Lung (tissue), 12 donors: ENCODE data around the gene THRAP3. TPM values are rescaled to one million over a fixed set of nuclear protein-coding genes. Genes with fewer than 3 reads are reported as not detected.

ENCODE experiments used
- ATAC-seq: fragments of 200-7000 bp; cut with Tn5 transposase; one replicate; pipeline ENCODE4 v1.9.1; 2020; ENCODE audit warnings: moderate number of reproducible peaks; ENCODE audit not compliant: insufficient read depth, low FRiP score
- DNase-seq, 3 donors: peaks; one replicate each; pipeline ENCODE4 v3.0.0-alpha.2; 2013 to 2017
- H3K27ac ChIP-seq, 2 donors: one replicate each; pipeline ENCODE4 v1.5.1; 2013; ENCODE audit warnings: mild to moderate bottlenecking in 2 of 2, moderate library complexity in 2 of 2, control low read depth in 1 of 2, inconsistent platforms in 1 of 2, low read depth in 1 of 2, low read length in 1 of 2
- H3K27me3 ChIP-seq, 3 donors: one replicate each; pipeline ENCODE4 v1.5.1; 2013; ENCODE audit warnings: low read length in 2 of 3; ENCODE audit not compliant: control insufficient read depth in 3 of 3, insufficient read depth in 3 of 3
- H3K36me3 ChIP-seq, 4 donors: one replicate each; pipeline ENCODE4 v1.5.1; 2013; ENCODE audit warnings: low read length in 4 of 4, mild to moderate bottlenecking in 1 of 4, moderate library complexity in 1 of 4; ENCODE audit not compliant: control insufficient read depth in 4 of 4, insufficient read depth in 4 of 4
- H3K4me1 ChIP-seq, 5 donors: one replicate each; pipeline ENCODE4 v1.5.1; 2013; ENCODE audit warnings: low read length in 5 of 5, mild to moderate bottlenecking in 2 of 5, moderate library complexity in 1 of 5; ENCODE audit not compliant: control insufficient read depth in 5 of 5, insufficient read depth in 5 of 5
- H3K4me3 ChIP-seq: one replicate; pipeline ENCODE4 v1.5.1; 2013; ENCODE audit warnings: mild to moderate bottlenecking, control low read depth, moderate library complexity
- H3K9ac ChIP-seq, 2 donors: one replicate each; pipeline ENCODE4 v1.5.1; 2013; ENCODE audit warnings: low read length in 2 of 2, control low read depth in 1 of 2; ENCODE audit not compliant: insufficient read depth in 1 of 2
- H3K9me3 ChIP-seq, 4 donors: one replicate each; pipeline ENCODE4 v1.5.1; 2013; ENCODE audit warnings: low read length in 3 of 4, mild to moderate bottlenecking in 1 of 4, moderate library complexity in 1 of 4; ENCODE audit not compliant: control insufficient read depth in 4 of 4, insufficient read depth in 3 of 4
- CTCF ChIP-seq: IDR thresholded peaks from 2 replicates; pipeline ENCODE4 v1.5.1; 2012; ENCODE audit warnings: mild to moderate bottlenecking; ENCODE audit errors: control extremely low read depth, extremely low read depth
- WGBS, 2 donors: extraction: QIAGEN DNeasy Blood & Tissue Kit; methylation state at CpG; one replicate each; pipeline ENCODE4 v1.1.7; 2013; 5-methylcytosine and 5-hydroxymethylcytosine counted together
- polyA plus RNA-seq, 2 donors: library from polyadenylated mRNA; stranded (reverse); fragments of 200-250 nt; gene quantifications; one replicate each; pipeline ENCODE4 v1.2.1, GENCODE V29; 2013
- total RNA-seq, 2 donors: library from RNA; depleted of rRNA in 1 of 2; stranded (reverse); fragments of >200 nt in 1 of 2; gene quantifications; one replicate each; pipeline ENCODE4 v1.2.1, GENCODE V29; 2014 to 2021
- donor health status: control.
- donor health status: control.
- donor health status: Bipolar disorder and iron deficiency.
- donor health status: healthy.
- donor health status: DM: yes; HTN: yes; CAD: no.

Gene THRAP3
- total and polyA plus RNA-seq, 4 donors: 25.1 to 92.9 (median 67.3) TPM

GRCh38 chr1:36301220-36301619, 77.0 kb downstream of the THRAP3 start:
- H3K9me3 ChIP-seq: no peaks in the 10 kb centered on the region
- H3K9ac ChIP-seq: no peak overlapping the region
- no peaks in the 10 kb centered on the region for H3K27me3 ChIP-seq
- DNase-seq (no peak), ATAC-seq (no peak)
- peak overlapping the region in 1 of 2 donors; percentile 39 for H3K27ac ChIP-seq
- H3K4me1 ChIP-seq: peaks cover 0 to 6% (median 3%) of the 10 kb centered on the region in 5 donors
- peaks cover 41 to 48% (median 42%) of the 10 kb centered on the region in 4 donors for H3K36me3 ChIP-seq
- H3K4me3 ChIP-seq: no peak overlapping the region
- 84 to 90% methylated on average over 1 of the region's 1 CpG for WGBS, 2 donors
- no peak for TF ChIP-seq CTCF

GRCh38 chr1:36303244-36303643, 79.0 kb downstream of the THRAP3 start:
- peaks cover 32 to 36% (median 35%) of the 10 kb centered on the region in 4 donors for H3K36me3 ChIP-seq

GRCh38 chr1:36303650-36304360, 79.6 kb downstream of the THRAP3 start:
- H3K4me3 ChIP-seq: no peak overlapping the region
- H3K4me1 ChIP-seq: peaks cover 0 to 15% (median 3%) of the 10 kb centered on the region in 5 donors
- WGBS, 2 donors: 93% methylated on average over 23 of the region's 23 CpGs
- H3K27me3 ChIP-seq: no peaks in the 10 kb centered on the region
- no peak for TF ChIP-seq CTCF
- H3K27ac ChIP-seq: no peak overlapping the region
- no peaks in the 10 kb centered on the region for H3K9me3 ChIP-seq
- ATAC-seq: no peak
- no peak overlapping the region for H3K9ac ChIP-seq
- peaks cover 28 to 36% (median 31%) of the 10 kb centered on the region in 4 donors for H3K36me3 ChIP-seq
- no peak for DNase-seq

More at GRCh38 chr1:36303244-36303643, 79.0 kb downstream of the THRAP3 start:
- 83 to 91% methylated on average over 5 of the region's 5 CpGs for WGBS, 2 donors
- DNase-seq: no peak
- ATAC-seq: no peak
- Histone ChIP-seq H3K9me3 (no peaks in the 10 kb centered on the region), H3K9ac (no peak overlapping the region), H3K4me1 (peaks cover 0 to 15% (median 3%) of the 10 kb centered on the region in 5 donors), H3K4me3 (no peak overlapping the region), H3K27me3 (no peaks in the 10 kb centered on the region), H3K27ac (no peak overlapping the region)
- no peak for TF ChIP-seq CTCF
